Calu3 (cell line): ENCODE measurements around the gene CNTNAP2. TPM values are rescaled to one million over a fixed set of nuclear protein-coding genes. Genes with fewer than 3 reads are reported as not detected.

Experiments
- BruUV-seq: library from RNA; stranded (reverse); fragments of 400-500 nt; replicated peaks from 2 replicates; lab custom pipeline; 2021; lab: Mats Ljungman, UMichigan
- CTCF ChIA-PET: fragments of 300-600 bp; sonication (Branson Sonifier 250); formaldehyde crosslinking; loops from one replicate; lab custom pipeline; 2022; ENCODE audit warnings: antibody characterized with exemption; lab: Charles Lee
- DNase-seq: peaks from one replicate; pipeline ENCODE4 v3.0.0; 2022
- H3K27ac Mint-ChIP-seq: one replicate; pipeline ENCODE4 v1.8.0; 2022; ENCODE audit warnings: mixed read lengths; ENCODE audit not compliant: unreplicated experiment
- H3K27me3 Mint-ChIP-seq: one replicate; pipeline ENCODE4 v1.8.0; 2022; ENCODE audit warnings: mixed read lengths; ENCODE audit not compliant: unreplicated experiment
- H3K36me3 Mint-ChIP-seq: one replicate; pipeline ENCODE4 v1.8.0; 2022; ENCODE audit warnings: mild to moderate bottlenecking, moderate library complexity, mixed read lengths; ENCODE audit not compliant: insufficient read depth, unreplicated experiment
- H3K4me1 Mint-ChIP-seq: one replicate; pipeline ENCODE4 v1.8.0; 2022; ENCODE audit warnings: mild to moderate bottlenecking, low read depth, mixed read lengths; ENCODE audit not compliant: unreplicated experiment
- H3K4me3 Mint-ChIP-seq: one replicate; pipeline ENCODE4 v1.8.0; 2022; ENCODE audit warnings: mild to moderate bottlenecking, low read depth, moderate library complexity, mixed read lengths; ENCODE audit not compliant: unreplicated experiment
- H3K9me3 Mint-ChIP-seq: one replicate; pipeline ENCODE4 v1.8.0; 2022; ENCODE audit warnings: low read depth, mixed read lengths; ENCODE audit not compliant: unreplicated experiment
- intact Hi-C: fragments of 100-400 bp; cut with micrococcal nuclease; formaldehyde crosslinking; loops from one replicate; pipeline ENCODE4 v1.10.0; 2022; ENCODE audit not compliant: unreplicated experiment
- total RNA-seq: library from RNA; stranded (reverse); gene quantifications from 2 replicates; pipeline ENCODE4 v1.2.3, GENCODE V29; 2022
- TF ChIP-seq, protein P1 (sequence below): fragments of 200-600 bp; IDR thresholded peaks from one replicate; pipeline ENCODE4 v1.8.0; 2022; ENCODE audit warnings: antibody characterized with exemption; ENCODE audit not compliant: unreplicated experiment

The CNTNAP2 gene
- total RNA-seq, 1 experiment from 2014 or later = 1.1 TPM

DNA sequence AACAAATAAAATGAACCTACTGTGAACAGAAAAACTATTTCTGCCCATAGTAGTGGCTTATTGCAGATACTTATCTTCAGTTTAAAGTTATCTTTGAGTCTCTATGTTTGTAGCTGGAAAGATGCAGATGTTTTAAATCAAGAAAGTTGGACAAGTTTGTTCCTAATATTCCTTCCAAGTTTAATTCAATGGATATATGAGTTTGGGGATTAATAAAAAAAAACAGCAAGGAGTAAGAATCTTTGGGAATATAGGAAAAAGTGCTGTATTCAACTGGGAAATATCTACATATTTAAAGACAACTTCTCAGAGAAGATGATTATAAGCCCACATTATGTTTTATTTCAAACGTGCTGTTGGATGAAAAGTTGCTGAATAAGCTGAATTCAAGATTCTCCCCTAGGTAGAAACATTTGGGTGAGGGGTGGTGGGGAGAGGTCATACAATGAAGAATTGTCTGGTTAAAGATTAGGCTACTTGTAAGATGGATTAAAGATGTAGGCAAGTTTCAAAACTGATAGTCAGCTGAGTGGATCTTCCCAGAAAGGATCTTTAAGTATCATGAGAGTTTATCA, 1135.2 kb downstream of the CNTNAP2 start:
- H3K36me3 Mint-ChIP-seq = no peaks in the 10 kb centered on the region
- BruUV-seq = no TSS peak
- no peaks in the 10 kb centered on the region for H3K27me3 Mint-ChIP-seq
- H3K27ac Mint-ChIP-seq = no peak overlapping the region
- DNase-seq = no peak
- H3K4me1 Mint-ChIP-seq = no peaks in the 10 kb centered on the region
- peaks cover 12% of the 10 kb centered on the region for H3K9me3 Mint-ChIP-seq
- H3K4me3 Mint-ChIP-seq = no peak overlapping the region
- intact Hi-C loops = no loop called here
- TF ChIP-seq, protein P1, sequence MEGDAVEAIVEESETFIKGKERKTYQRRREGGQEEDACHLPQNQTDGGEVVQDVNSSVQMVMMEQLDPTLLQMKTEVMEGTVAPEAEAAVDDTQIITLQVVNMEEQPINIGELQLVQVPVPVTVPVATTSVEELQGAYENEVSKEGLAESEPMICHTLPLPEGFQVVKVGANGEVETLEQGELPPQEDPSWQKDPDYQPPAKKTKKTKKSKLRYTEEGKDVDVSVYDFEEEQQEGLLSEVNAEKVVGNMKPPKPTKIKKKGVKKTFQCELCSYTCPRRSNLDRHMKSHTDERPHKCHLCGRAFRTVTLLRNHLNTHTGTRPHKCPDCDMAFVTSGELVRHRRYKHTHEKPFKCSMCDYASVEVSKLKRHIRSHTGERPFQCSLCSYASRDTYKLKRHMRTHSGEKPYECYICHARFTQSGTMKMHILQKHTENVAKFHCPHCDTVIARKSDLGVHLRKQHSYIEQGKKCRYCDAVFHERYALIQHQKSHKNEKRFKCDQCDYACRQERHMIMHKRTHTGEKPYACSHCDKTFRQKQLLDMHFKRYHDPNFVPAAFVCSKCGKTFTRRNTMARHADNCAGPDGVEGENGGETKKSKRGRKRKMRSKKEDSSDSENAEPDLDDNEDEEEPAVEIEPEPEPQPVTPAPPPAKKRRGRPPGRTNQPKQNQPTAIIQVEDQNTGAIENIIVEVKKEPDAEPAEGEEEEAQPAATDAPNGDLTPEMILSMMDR = no peak
- CTCF ChIA-PET = no interaction called here

DNA sequence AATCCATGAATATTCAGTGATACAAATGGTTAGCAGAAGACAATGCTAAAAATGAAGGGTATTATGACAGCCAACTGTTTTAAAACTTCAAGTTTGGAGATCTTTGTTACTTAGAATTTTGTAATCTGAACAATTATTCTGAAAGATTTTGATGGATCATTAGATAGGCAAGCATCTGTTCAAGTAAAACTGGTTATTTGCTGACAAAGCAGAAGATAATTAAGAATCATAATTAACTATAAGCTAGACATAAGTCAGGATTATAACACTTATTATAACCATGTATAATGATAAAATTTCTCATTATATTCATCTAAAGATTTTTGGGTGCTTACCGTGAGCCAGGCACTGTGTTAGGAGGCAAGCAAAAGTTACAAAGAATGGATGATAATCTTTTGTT, 1145.1 kb downstream of the CNTNAP2 start:
- BruUV-seq = no TSS peak
- Mint-ChIP-seq H3K36me3 (no peaks in the 10 kb centered on the region), H3K27me3 (no peaks in the 10 kb centered on the region), H3K4me1 (no peaks in the 10 kb centered on the region), H3K4me3 (no peak overlapping the region), H3K27ac (no peak overlapping the region), H3K9me3 (peaks cover 10% of the 10 kb centered on the region)
- CTCF ChIA-PET = no interaction called here
- intact Hi-C loops = no loop called here
- no peak for DNase-seq
- TF ChIP-seq, protein P1 = no peak

- H3K27me3 Mint-ChIP-seq = no peaks in the 10 kb centered on the region
- intact Hi-C loops = no loop called here
- H3K36me3 Mint-ChIP-seq = no peaks in the 10 kb centered on the region
- no peaks in the 10 kb centered on the region for H3K4me1 Mint-ChIP-seq
- no TSS peak for BruUV-seq
- CTCF ChIA-PET = interaction anchor here (0.6 kb wide), 1 partner anchor 23 kb away, joined by 3 read pairs; no protein-coding TSS in a partner anchor
- H3K4me3 Mint-ChIP-seq = no peak overlapping the region
- H3K9me3 Mint-ChIP-seq = peaks cover 8% of the 10 kb centered on the region
- H3K27ac Mint-ChIP-seq = no peak overlapping the region
- TF ChIP-seq, protein P1 = no peak
- DNase-seq = no peak
Observed at GRCh38 chr7:147265528-147265927, 1148.9 kb downstream of the CNTNAP2 start.

- TF ChIP-seq, protein P1 = no peak
- intact Hi-C loops = no loop called here
- Mint-ChIP-seq H3K4me1 (no peaks in the 10 kb centered on the region), H3K36me3 (no peaks in the 10 kb centered on the region), H3K9me3 (peaks cover 7% of the 10 kb centered on the region), H3K27ac (no peak overlapping the region), H3K27me3 (no peaks in the 10 kb centered on the region), H3K4me3 (no peak overlapping the region)
- CTCF ChIA-PET = no interaction called here
- DNase-seq = no peak
- no TSS peak for BruUV-seq
Observed at GRCh38 chr7:147276106-147276505, 1159.5 kb downstream of the CNTNAP2 start.
